MV-4-11 (cell line): ENCODE data around the gene RPEL1.
"Not testable (repeated sequence)": the region's sequence is repeated elsewhere in the genome, so short reads cannot be mapped to it uniquely, and the experiment has no call there.

ENCODE experiments used
- DNase-seq: peaks from one replicate; lab custom pipeline; 2025; lab: John Stamatoyannopoulos, UW

Gene RPEL1

GRCh38 chr10:103245587-103245986 is at the start of gene RPEL1:
Gene RPEL1, plus strand, starts transcription at chr10:103245887. Its CDS starts 110 bp downstream, at chr10:103245997.
- DNase-seq: not testable (repeated sequence)

GRCh38 chr10:103196516-103196915 is 49.2 kb upstream of the RPEL1 start:
- no peak for DNase-seq

GRCh38 chr10:103197174-103197573 is 48.5 kb upstream of the RPEL1 start:
- DNase-seq: peak; percentile 88

GRCh38 chr10:103197903-103198302 is 47.8 kb upstream of the RPEL1 start:
- peak; percentile 39 for DNase-seq

GRCh38 chr10:103198648-103199047 is 47.0 kb upstream of the RPEL1 start:
- DNase-seq: no peak

GRCh38 chr10:103199488-103199887 is 46.2 kb upstream of the RPEL1 start:
- peak; percentile 84 for DNase-seq

GRCh38 chr10:103202319-103202718 is 43.4 kb upstream of the RPEL1 start:
- DNase-seq: peak; percentile 96

GRCh38 chr10:103203466-103203865 is 42.2 kb upstream of the RPEL1 start:
- no peak for DNase-seq

GRCh38 chr10:103204353-103205255 is 41.1 kb upstream of the RPEL1 start:
- DNase-seq: no peak

- not testable (repeated sequence) for DNase-seq
Observed at GRCh38 chr10:103205401-103205800, 40.3 kb upstream of the RPEL1 start.

- not testable (repeated sequence) for DNase-seq
Observed at GRCh38 chr10:103206715-103207114, 39.0 kb upstream of the RPEL1 start.

GRCh38 chr10:103207141-103207540 is 38.5 kb upstream of the RPEL1 start:
- DNase-seq: no peak

GRCh38 chr10:103207643-103208042 is 38.0 kb upstream of the RPEL1 start:
- not testable (repeated sequence) for DNase-seq

- DNase-seq: not testable (repeated sequence)
Observed at GRCh38 chr10:103210262-103210661, 35.4 kb upstream of the RPEL1 start.

- DNase-seq: no peak
Observed at GRCh38 chr10:103215601-103216000, 30.1 kb upstream of the RPEL1 start.

GRCh38 chr10:103216362-103216761 is 29.3 kb upstream of the RPEL1 start:
- DNase-seq: not testable (repeated sequence)

GRCh38 chr10:103224133-103224532 is 21.6 kb upstream of the RPEL1 start:
- peak; percentile 54 for DNase-seq

GRCh38 chr10:103224721-103225120 is 21.0 kb upstream of the RPEL1 start:
- peak; percentile 43 for DNase-seq

- DNase-seq: peak; percentile 1
Observed at GRCh38 chr10:103225939-103226338, 19.7 kb upstream of the RPEL1 start.

GRCh38 chr10:103227416-103227815 is 18.3 kb upstream of the RPEL1 start:
- no peak for DNase-seq

GRCh38 chr10:103231047-103231551 is 14.6 kb upstream of the RPEL1 start:
- DNase-seq: no peak

GRCh38 chr10:103232131-103232673 is 13.5 kb upstream of the RPEL1 start:
- DNase-seq: no peak
